ENCODE measurements around the gene SLC35F3.

GRCh38 chr1:234337233-234337632, 432.8 kb downstream of the SLC35F3 start:
- TF ChIP-seq POLR2A (IDR thresholded peaks at IDR 0.05) (no peak), CTCF (IDR thresholded peaks at IDR 0.05) (no peak)

All from adrenal gland (tissue), 5 donors.